PFSK-1 (cell line): ENCODE measurements around the gene USP1.

ENCODE experiments used
- FOXP2 ChIP-seq: optimal IDR thresholded peaks from 2 replicates; pipeline ENCODE3; 2011; ENCODE audit warnings: borderline replicate concordance, control low read depth, inconsistent platforms; ENCODE audit not compliant: insufficient read depth; ENCODE audit errors: extremely low read length, extremely low read depth
- POLR2AphosphoS5 ChIP-seq: IDR thresholded peaks from 2 replicates; pipeline ENCODE4 v1.6.1; 2012; ENCODE audit warnings: low read depth, mild to moderate bottlenecking, control low read depth, low read length, moderate library complexity
- SIN3A ChIP-seq: IDR thresholded peaks from 2 replicates; pipeline ENCODE4 v1.6.1; 2012; ENCODE audit warnings: mild to moderate bottlenecking, low read length, moderate library complexity, borderline replicate concordance; ENCODE audit not compliant: insufficient read depth
- TAF1 ChIP-seq: IDR thresholded peaks from 2 replicates; pipeline ENCODE4 v1.6.1; 2012; ENCODE audit warnings: low read length, control low read depth, borderline replicate concordance; ENCODE audit not compliant: insufficient read depth
- TF ChIP-seq, protein P1 (sequence below), 2 experiments: IDR thresholded peaks; 2 replicates each; pipeline versions ENCODE4 v1.6.1 to v1.8.0; 2011 to 2012; ENCODE audit warnings: low read depth in 2 of 2, low read length in 2 of 2, control low read depth in 1 of 2, inconsistent platforms in 1 of 2, mild to moderate bottlenecking in 1 of 2, moderate library complexity in 1 of 2; ENCODE audit not compliant: insufficient read depth in 1 of 2

USP1 gene

DNA sequence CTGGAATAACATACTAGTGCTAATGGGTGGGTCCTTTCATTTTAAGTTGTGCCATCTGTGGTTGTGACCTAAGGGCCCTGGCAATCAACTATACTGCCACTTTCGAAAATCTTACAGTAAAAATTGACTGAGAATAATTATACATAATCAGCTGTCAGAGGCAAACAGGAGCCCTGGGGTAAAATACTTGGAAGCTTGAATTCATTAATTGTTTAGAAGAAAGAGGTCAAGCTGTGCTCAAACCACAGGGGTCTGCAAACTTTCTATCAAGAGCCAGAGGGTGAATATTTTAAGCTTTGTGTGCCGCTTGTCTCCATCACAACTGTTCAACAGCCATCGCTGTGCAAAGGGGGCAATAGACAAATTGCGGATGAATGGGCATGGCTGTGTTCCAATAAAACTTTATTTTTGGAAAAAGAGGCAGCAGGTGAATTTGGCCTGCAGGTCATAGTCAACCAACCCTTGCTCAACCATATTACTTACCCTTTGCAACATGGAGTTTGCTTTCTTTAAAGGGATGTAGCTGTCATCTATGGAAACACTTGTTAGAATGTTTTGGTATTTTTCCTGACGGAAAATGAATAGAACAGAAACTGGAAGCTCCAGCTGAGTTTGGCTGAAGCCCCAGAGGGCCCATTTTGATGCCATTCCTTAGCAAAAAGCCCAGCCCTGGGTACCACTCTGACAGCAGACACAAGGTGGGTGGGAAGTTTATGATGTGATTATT, 35.7 kb upstream of the USP1 start:
- TF ChIP-seq, protein P1, sequence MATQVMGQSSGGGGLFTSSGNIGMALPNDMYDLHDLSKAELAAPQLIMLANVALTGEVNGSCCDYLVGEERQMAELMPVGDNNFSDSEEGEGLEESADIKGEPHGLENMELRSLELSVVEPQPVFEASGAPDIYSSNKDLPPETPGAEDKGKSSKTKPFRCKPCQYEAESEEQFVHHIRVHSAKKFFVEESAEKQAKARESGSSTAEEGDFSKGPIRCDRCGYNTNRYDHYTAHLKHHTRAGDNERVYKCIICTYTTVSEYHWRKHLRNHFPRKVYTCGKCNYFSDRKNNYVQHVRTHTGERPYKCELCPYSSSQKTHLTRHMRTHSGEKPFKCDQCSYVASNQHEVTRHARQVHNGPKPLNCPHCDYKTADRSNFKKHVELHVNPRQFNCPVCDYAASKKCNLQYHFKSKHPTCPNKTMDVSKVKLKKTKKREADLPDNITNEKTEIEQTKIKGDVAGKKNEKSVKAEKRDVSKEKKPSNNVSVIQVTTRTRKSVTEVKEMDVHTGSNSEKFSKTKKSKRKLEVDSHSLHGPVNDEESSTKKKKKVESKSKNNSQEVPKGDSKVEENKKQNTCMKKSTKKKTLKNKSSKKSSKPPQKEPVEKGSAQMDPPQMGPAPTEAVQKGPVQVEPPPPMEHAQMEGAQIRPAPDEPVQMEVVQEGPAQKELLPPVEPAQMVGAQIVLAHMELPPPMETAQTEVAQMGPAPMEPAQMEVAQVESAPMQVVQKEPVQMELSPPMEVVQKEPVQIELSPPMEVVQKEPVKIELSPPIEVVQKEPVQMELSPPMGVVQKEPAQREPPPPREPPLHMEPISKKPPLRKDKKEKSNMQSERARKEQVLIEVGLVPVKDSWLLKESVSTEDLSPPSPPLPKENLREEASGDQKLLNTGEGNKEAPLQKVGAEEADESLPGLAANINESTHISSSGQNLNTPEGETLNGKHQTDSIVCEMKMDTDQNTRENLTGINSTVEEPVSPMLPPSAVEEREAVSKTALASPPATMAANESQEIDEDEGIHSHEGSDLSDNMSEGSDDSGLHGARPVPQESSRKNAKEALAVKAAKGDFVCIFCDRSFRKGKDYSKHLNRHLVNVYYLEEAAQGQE (IDR thresholded peaks at IDR 0.05; ENCODE audit: insufficient read depth in 1 of 2, low read depth in 2 of 2, low read length in 2 of 2): no peak
- TF ChIP-seq POLR2AphosphoS5 (no peak), SIN3A (no peak), TAF1 (no peak), FOXP2 (no peak)

- no peak for TF ChIP-seq FOXP2
- TF ChIP-seq SIN3A: no peak
- TF ChIP-seq POLR2AphosphoS5: no peak
- TF ChIP-seq, protein P1 (IDR thresholded peaks at IDR 0.05; ENCODE audit: insufficient read depth in 1 of 2, low read depth in 2 of 2, low read length in 2 of 2): no peak
- no peak for TF ChIP-seq TAF1
These were observed 31.6 kb upstream of the USP1 start for GRCh38 chr1:62405247-62405646.

- TF ChIP-seq, protein P1 (IDR thresholded peaks at IDR 0.05; ENCODE audit: insufficient read depth in 1 of 2, low read depth in 2 of 2, low read length in 2 of 2): no peak
- TF ChIP-seq TAF1 (no peak), FOXP2 (no peak)
These were observed 30.3 kb upstream of the USP1 start for GRCh38 chr1:62406576-62406975.

DNA sequence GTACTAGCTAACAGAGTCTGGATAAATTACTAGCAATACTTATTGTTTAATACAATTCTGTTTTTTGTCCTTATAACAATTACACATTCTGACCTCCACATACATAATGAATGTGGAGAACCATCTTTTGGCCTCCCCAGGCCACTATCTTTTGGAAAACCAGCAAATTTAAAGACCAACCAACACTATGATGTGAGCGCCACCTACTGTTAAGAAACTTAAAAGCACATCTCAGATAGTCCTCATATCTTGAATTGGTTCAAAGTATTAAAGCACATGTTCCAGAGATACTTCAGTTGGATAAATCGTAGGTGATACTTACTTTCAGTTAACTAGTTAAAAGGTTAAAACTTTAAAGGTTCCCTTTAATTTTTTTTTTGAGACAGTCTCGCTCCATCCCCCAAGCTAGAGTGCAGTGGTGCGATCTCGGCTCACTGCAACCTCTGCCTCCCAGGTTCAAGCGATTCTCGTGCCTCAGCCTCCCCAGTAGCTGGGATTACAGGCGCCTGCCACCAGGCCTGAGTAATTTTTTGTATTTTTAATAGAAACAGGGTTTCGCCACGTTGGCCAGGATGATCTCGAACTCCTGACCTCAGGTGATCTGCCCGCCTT, 29.3 kb upstream of the USP1 start:
- TF ChIP-seq, protein P1 (IDR thresholded peaks at IDR 0.05; ENCODE audit: insufficient read depth in 1 of 2, low read depth in 2 of 2, low read length in 2 of 2): no peak
- TF ChIP-seq POLR2AphosphoS5 (no peak), FOXP2 (no peak), TAF1 (no peak), SIN3A (no peak)

GRCh38 chr1:62415687-62416086, 21.2 kb upstream of the USP1 start:
- TF ChIP-seq POLR2AphosphoS5: no peak
- TF ChIP-seq, protein P1 (IDR thresholded peaks at IDR 0.05; ENCODE audit: insufficient read depth in 1 of 2, low read depth in 2 of 2, low read length in 2 of 2): no peak
- TF ChIP-seq SIN3A: no peak
- TF ChIP-seq FOXP2: no peak
- no peak for TF ChIP-seq TAF1
